Bronchial epithelial cell (primary cell): Measurements from ENCODE around the gene SFXN2. TPM values are rescaled to one million over a fixed set of nuclear protein-coding genes. Genes with fewer than 3 reads are reported as not detected.

Experiments
- DNase-seq: peaks from one replicate; pipeline ENCODE4 v3.0.0-alpha.2; 2010; ENCODE audit warnings: low read depth
- FAIRE-seq: peaks from 2 replicates; lab custom pipeline; 2011; peaks lifted over from hg19 to GRCh38; lab: Jason Lieb, UNC
- H3K27me3 ChIP-seq: 2 replicates; pipeline ENCODE4 v1.5.1; 2011; ENCODE audit warnings: low read length; ENCODE audit not compliant: control insufficient read depth, insufficient read depth
- H3K36me3 ChIP-seq: 2 replicates; pipeline ENCODE4 v1.5.1; 2011; ENCODE audit warnings: low read length; ENCODE audit not compliant: control insufficient read depth, insufficient read depth
- H3K4me3 ChIP-seq: 2 replicates; pipeline ENCODE4 v1.5.1; 2011; ENCODE audit warnings: mild to moderate bottlenecking, low read depth, low read length, control low read depth
- CTCF ChIP-seq: IDR thresholded peaks from 2 replicates; pipeline ENCODE4 v1.5.1; 2011; ENCODE audit warnings: mild to moderate bottlenecking, moderate library complexity, low read length, control low read depth, inconsistent platforms; ENCODE audit not compliant: insufficient read depth, severe bottlenecking
- total RNA-seq: library from RNA; depleted of rRNA; stranded (reverse); fragments of >200 nt; gene quantifications from 2 replicates; pipeline ENCODE4 v1.2.1, GENCODE V29; 2014

SFXN2 gene
- total RNA-seq, 1 donor from 2014 or later = 3.4 TPM

- H3K27me3 ChIP-seq = no peaks in the 10 kb centered on the region
- FAIRE-seq = no peak
- no peaks in the 10 kb centered on the region for H3K36me3 ChIP-seq
- no peak overlapping the region for H3K4me3 ChIP-seq
- TF ChIP-seq CTCF = no peak
- DNase-seq = peak; percentile 54
Measured at GRCh38 chr10:102675011-102675665, 39.3 kb upstream of the SFXN2 start.

- Histone ChIP-seq H3K27me3 (no peaks in the 10 kb centered on the region), H3K4me3 (no peak overlapping the region), H3K36me3 (no peaks in the 10 kb centered on the region)
- no peak for FAIRE-seq
- TF ChIP-seq CTCF = no peak
- DNase-seq = peak; percentile 73
Measured at GRCh38 chr10:102675666-102676533, 38.5 kb upstream of the SFXN2 start.

GRCh38 chr10:102676534-102677315 lies 37.7 kb upstream of the SFXN2 start:
- H3K27me3 ChIP-seq = no peaks in the 10 kb centered on the region
- no peak for TF ChIP-seq CTCF
- DNase-seq (no peak), FAIRE-seq (no peak)
- H3K4me3 ChIP-seq = no peak overlapping the region
- no peaks in the 10 kb centered on the region for H3K36me3 ChIP-seq

- no peaks in the 10 kb centered on the region for H3K27me3 ChIP-seq
- TF ChIP-seq CTCF = no peak
- no peak for FAIRE-seq
- no peaks in the 10 kb centered on the region for H3K36me3 ChIP-seq
- no peak overlapping the region for H3K4me3 ChIP-seq
- DNase-seq = no peak
Measured at GRCh38 chr10:102677331-102678067, 36.9 kb upstream of the SFXN2 start.

- no peak overlapping the region for H3K4me3 ChIP-seq
- TF ChIP-seq CTCF = no peak
- no peaks in the 10 kb centered on the region for H3K36me3 ChIP-seq
- no peak for FAIRE-seq
- no peak for DNase-seq
- no peaks in the 10 kb centered on the region for H3K27me3 ChIP-seq
Measured at GRCh38 chr10:102678068-102678400, 36.4 kb upstream of the SFXN2 start.
